Trophoblast cell (in vitro differentiated cells and primary cell): ENCODE data around the gene ATP9B.

Experiments
- DNase-seq, 2 donors: peaks; one replicate each; pipeline ENCODE4 v3.0.0-alpha.2; 2016
- H2AFZ ChIP-seq: 2 replicates; pipeline ENCODE4 v1.6.1; 2013; ENCODE audit warnings: low read length, moderate library complexity, mild to moderate bottlenecking; ENCODE audit not compliant: insufficient read depth, poor library complexity
- H2AK5ac ChIP-seq: 2 replicates; pipeline ENCODE4 v1.6.1; 2013; ENCODE audit warnings: mild to moderate bottlenecking, low read length
- H2BK120ac ChIP-seq: 2 replicates; pipeline ENCODE4 v1.6.1; 2013; ENCODE audit warnings: low read length, mild to moderate bottlenecking, moderate library complexity; ENCODE audit not compliant: insufficient read depth, poor library complexity
- H2BK12ac ChIP-seq: 2 replicates; pipeline ENCODE4 v1.6.1; 2013; ENCODE audit warnings: mild to moderate bottlenecking, low read length, moderate library complexity
- H2BK5ac ChIP-seq: 2 replicates; pipeline ENCODE4 v1.6.1; 2013; ENCODE audit warnings: low read length, low read depth, moderate library complexity, mild to moderate bottlenecking; ENCODE audit not compliant: poor library complexity
- H3K14ac ChIP-seq: 2 replicates; pipeline ENCODE4 v1.6.1; 2013; ENCODE audit warnings: mild to moderate bottlenecking, low read length
- H3K18ac ChIP-seq: 2 replicates; pipeline ENCODE4 v1.6.1; 2013; ENCODE audit warnings: mild to moderate bottlenecking, low read length
- H3K23ac ChIP-seq: 2 replicates; pipeline ENCODE4 v1.6.1; 2013; ENCODE audit warnings: low read length
- H3K27ac ChIP-seq: 2 replicates; pipeline ENCODE4 v1.5.1; 2013; ENCODE audit warnings: low read depth, mild to moderate bottlenecking, inconsistent platforms, low read length, moderate library complexity
- H3K27me3 ChIP-seq: 2 replicates; pipeline ENCODE4 v1.6.1; 2013; ENCODE audit warnings: inconsistent platforms, mild to moderate bottlenecking, low read length, moderate library complexity; ENCODE audit not compliant: insufficient read depth
- H3K36me3 ChIP-seq, 2 experiments: 1 replicate in 1 of 2; 2 replicates in 1 of 2; pipeline ENCODE4 v1.6.1; 2013; ENCODE audit warnings: low read length in 2 of 2, mild to moderate bottlenecking in 2 of 2, moderate library complexity in 1 of 2; ENCODE audit not compliant: insufficient read depth in 2 of 2, control insufficient read depth in 1 of 2
- H3K4ac ChIP-seq: 2 replicates; pipeline ENCODE4 v1.6.1; 2013; ENCODE audit warnings: low read depth, mild to moderate bottlenecking, low read length, moderate library complexity
- H3K4me1 ChIP-seq, 2 experiments: 1 replicate in 1 of 2; 2 replicates in 1 of 2; pipeline ENCODE4 v1.6.1; 2013; ENCODE audit warnings: low read length in 2 of 2, mild to moderate bottlenecking in 2 of 2, moderate library complexity in 1 of 2; ENCODE audit not compliant: insufficient read depth in 2 of 2, control insufficient read depth in 1 of 2
- H3K4me2 ChIP-seq: 2 replicates; pipeline ENCODE4 v1.6.1; 2013; ENCODE audit warnings: inconsistent platforms, mild to moderate bottlenecking, low read length, moderate library complexity
- H3K4me3 ChIP-seq: 2 replicates; pipeline ENCODE4 v1.5.1; 2013; ENCODE audit warnings: mild to moderate bottlenecking, low read depth, low read length, inconsistent platforms
- H3K79me1 ChIP-seq: one replicate; pipeline ENCODE4 v1.6.1; 2013; ENCODE audit warnings: low read length
- H3K79me2 ChIP-seq: 2 replicates; pipeline ENCODE4 v1.6.1; 2013; ENCODE audit warnings: low read length, mild to moderate bottlenecking; ENCODE audit not compliant: control insufficient read depth, insufficient read depth, poor library complexity
- H3K9ac ChIP-seq: 2 replicates; pipeline ENCODE4 v1.6.1; 2013; ENCODE audit warnings: mild to moderate bottlenecking, low read length
- H3K9me3 ChIP-seq: 2 replicates; pipeline ENCODE4 v1.6.1; 2013; ENCODE audit warnings: low read depth, mild to moderate bottlenecking, control low read depth, inconsistent platforms, low read length; ENCODE audit not compliant: insufficient read depth
- H4K12ac ChIP-seq: 2 replicates; pipeline ENCODE4 v1.6.1; 2013; ENCODE audit warnings: low read depth, mild to moderate bottlenecking, low read length, moderate library complexity
- H4K8ac ChIP-seq: 2 replicates; pipeline ENCODE4 v1.6.1; 2013; ENCODE audit warnings: low read depth, mild to moderate bottlenecking, low read length, moderate library complexity
- H4K91ac ChIP-seq: one replicate; pipeline ENCODE4 v1.6.1; 2013; ENCODE audit warnings: low read depth, mild to moderate bottlenecking, low read length, moderate library complexity
- WGBS: extraction: QIAGEN DNeasy Blood & Tissue Kit; methylation state at CpG from one replicate; pipeline ENCODE4 v1.1.7; 2013; ENCODE audit warnings: missing lambda C conversion rate; ENCODE audit not compliant: insufficient read length, insufficient coverage; ENCODE audit errors: extremely low coverage; 5-methylcytosine and 5-hydroxymethylcytosine counted together

ATP9B gene

DNA sequence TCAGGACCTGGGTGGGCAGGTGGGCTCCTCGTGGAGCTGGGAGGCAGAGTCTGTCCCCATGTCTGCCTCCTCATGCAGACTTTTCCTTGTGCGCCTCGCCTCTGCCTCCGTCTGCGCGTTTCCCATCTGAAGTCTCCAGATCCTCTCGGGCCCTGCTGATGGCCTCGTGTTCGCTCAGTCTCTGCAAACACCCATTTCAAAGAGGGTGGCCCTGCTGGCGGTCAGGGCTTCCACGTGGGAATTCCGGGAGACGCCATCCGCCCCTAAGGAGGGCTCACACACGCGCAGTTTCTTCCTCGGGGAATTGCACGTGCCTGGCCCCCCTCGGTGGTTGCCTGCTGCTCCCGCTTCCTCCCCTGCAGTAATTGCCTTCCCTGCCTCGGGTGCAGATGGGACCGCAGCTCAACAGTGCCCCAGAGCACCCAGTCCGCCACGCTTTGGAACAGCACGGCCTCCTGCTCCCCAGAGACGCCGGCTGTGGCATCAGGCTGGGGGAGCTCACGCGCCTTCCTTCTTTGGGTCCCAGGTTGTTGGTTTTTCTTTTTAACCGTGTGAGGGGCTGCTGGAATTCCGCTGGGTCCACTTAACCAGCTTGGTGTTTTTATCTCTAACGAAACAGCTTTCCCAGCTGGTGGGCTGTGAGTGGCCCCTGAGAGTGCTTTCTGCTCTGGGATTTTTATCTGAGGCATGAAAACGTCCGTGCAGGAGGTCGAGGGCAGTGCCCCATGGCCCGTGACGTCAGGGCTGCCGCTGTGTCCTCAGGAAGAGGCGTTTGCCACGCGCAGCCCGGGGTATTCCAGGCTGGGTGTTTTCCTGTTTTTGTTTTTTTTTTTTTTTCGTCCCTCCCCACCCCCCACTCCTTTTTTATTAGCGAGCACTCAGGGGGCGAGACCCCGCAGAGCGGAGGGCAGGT, 342.7 kb downstream of the ATP9B start:
- no peak overlapping the region for H3K4ac ChIP-seq
- no peak overlapping the region for H2AK5ac ChIP-seq
- no peaks in the 10 kb centered on the region for H3K27me3 ChIP-seq
- H3K4me1 ChIP-seq: peaks cover 9 to 10% of the 10 kb centered on the region in 2 experiments
- H3K23ac ChIP-seq: no peak overlapping the region
- H3K9ac ChIP-seq: no peak overlapping the region
- WGBS: no CpG with 5 or more reads among the region's 47 CpGs
- no peak overlapping the region for H3K4me3 ChIP-seq
- H2AFZ ChIP-seq: no peak overlapping the region
- no peak overlapping the region for H2BK5ac ChIP-seq
- H3K36me3 ChIP-seq: peaks cover 4 to 6% of the 10 kb centered on the region in 2 experiments
- no peaks in the 10 kb centered on the region for H3K79me2 ChIP-seq
- H3K18ac ChIP-seq: no peak overlapping the region
- no peak overlapping the region for H3K4me2 ChIP-seq
- no peak overlapping the region for H4K12ac ChIP-seq
- no peak overlapping the region for H2BK120ac ChIP-seq
- H4K8ac ChIP-seq: no peak overlapping the region
- no peak overlapping the region for H2BK12ac ChIP-seq
- no peak overlapping the region for H3K27ac ChIP-seq
- no peak for DNase-seq
- H3K9me3 ChIP-seq: peaks cover 2% of the 10 kb centered on the region
- no peak overlapping the region for H3K14ac ChIP-seq
- H4K91ac ChIP-seq: no peak overlapping the region
- no peaks in the 10 kb centered on the region for H3K79me1 ChIP-seq

DNA sequence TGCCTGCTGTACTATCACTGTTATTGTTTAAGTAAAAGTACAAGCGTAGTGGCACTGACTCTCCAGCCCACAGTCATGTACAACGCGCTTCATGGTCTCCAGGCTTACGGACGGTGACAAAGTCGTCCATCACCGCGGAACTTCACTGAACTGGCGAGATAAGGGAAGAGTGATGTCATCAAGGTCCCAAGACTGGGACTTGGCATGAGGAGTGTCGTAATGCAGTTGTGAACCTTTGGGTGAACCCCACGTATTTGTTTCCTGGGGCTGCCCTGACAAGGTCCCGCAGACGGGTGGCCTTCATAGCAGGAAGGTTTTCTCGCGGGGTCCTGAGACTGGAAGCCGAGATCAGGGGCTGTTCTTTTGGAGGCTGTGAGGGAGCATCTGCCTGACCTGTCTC, 343.8 kb downstream of the ATP9B start:
- no CpG with 5 or more reads among the region's 16 CpGs for WGBS
- Histone ChIP-seq H3K9ac (no peak overlapping the region), H3K4ac (no peak overlapping the region), H3K36me3 (peaks cover 4 to 6% of the 10 kb centered on the region in 2 experiments), H3K79me1 (no peaks in the 10 kb centered on the region), H2BK5ac (no peak overlapping the region), H3K14ac (no peak overlapping the region), H3K9me3 (peaks cover 4% of the 10 kb centered on the region), H2AFZ (no peak overlapping the region), H3K18ac (no peak overlapping the region), H2BK12ac (no peak overlapping the region), H3K27me3 (no peaks in the 10 kb centered on the region), H3K4me1 (peaks cover 9 to 10% of the 10 kb centered on the region in 2 experiments), H2AK5ac (no peak overlapping the region), H4K12ac (no peak overlapping the region), H2BK120ac (no peak overlapping the region), H4K8ac (no peak overlapping the region), H3K79me2 (no peaks in the 10 kb centered on the region), H3K27ac (no peak overlapping the region), H4K91ac (no peak overlapping the region), H3K4me2 (no peak overlapping the region), H3K23ac (no peak overlapping the region), H3K4me3 (no peak overlapping the region)
- DNase-seq: no peak

DNA sequence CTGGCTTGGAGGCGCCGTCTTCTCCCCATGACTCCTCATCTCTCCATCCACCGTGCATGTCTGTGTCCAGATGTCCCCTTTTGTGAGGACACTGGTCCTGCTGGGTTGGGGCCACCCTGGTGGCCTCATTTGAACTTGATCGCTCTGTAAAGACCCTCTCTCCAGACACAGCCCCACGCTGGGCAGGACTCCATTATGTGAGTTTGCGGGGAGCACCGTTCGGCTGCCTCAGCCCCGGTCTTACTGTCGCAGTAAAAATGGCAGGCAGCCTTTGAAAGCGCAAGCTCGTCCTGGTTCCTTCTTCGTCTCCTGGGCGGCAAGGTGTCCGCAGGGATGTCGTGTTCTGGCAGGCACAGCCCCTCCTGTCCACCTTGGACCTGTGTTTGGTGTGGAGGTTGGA, 344.2 kb downstream of the ATP9B start:
- Histone ChIP-seq H2BK5ac (no peak overlapping the region), H3K9ac (no peak overlapping the region), H3K14ac (no peak overlapping the region), H4K91ac (no peak overlapping the region), H4K8ac (no peak overlapping the region), H2BK120ac (no peak overlapping the region), H2AFZ (no peak overlapping the region), H2AK5ac (no peak overlapping the region), H3K79me2 (no peaks in the 10 kb centered on the region), H2BK12ac (no peak overlapping the region), H3K4ac (no peak overlapping the region), H3K79me1 (no peaks in the 10 kb centered on the region), H3K4me3 (no peak overlapping the region), H3K18ac (no peak overlapping the region), H3K23ac (no peak overlapping the region), H3K9me3 (peaks cover 5% of the 10 kb centered on the region), H3K4me1 (peaks cover 9 to 10% of the 10 kb centered on the region in 2 experiments), H3K36me3 (peaks cover 4 to 6% of the 10 kb centered on the region in 2 experiments), H3K27me3 (no peaks in the 10 kb centered on the region), H4K12ac (no peak overlapping the region), H3K27ac (no peak overlapping the region), H3K4me2 (no peak overlapping the region)
- no peak for DNase-seq
- no CpG with 5 or more reads among the region's 16 CpGs for WGBS

DNA sequence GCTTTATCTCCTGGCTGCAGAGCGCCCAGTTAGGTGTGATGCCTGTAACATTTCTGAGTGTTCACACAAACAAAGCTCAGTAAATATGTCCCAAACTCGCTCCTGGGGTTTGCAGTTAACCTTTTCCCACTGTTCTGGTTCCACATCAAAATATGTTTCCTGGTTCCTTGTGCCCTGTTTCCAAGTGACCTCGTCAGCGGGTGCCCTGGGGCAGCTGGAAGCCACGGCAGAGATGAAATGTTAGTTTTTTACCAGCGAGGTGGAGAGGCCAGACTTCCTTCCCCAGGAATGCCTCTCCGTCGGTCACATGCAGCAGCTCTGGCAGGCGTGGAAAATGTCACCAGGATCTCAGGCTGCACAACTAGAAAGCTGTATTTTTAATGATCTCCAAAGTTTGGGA, 344.7 kb downstream of the ATP9B start:
- no peak overlapping the region for H2BK5ac ChIP-seq

More for the DNA sequence above, 344.7 kb downstream of the ATP9B start:
- Histone ChIP-seq H3K79me1 (no peaks in the 10 kb centered on the region), H3K14ac (no peak overlapping the region), H3K9me3 (peaks cover 5% of the 10 kb centered on the region), H3K23ac (no peak overlapping the region), H3K79me2 (no peaks in the 10 kb centered on the region), H2AK5ac (no peak overlapping the region), H4K12ac (no peak overlapping the region), H3K27me3 (no peaks in the 10 kb centered on the region), H4K91ac (no peak overlapping the region), H3K36me3 (peaks cover 4 to 6% of the 10 kb centered on the region in 2 experiments), H3K9ac (no peak overlapping the region), H3K4me2 (no peak overlapping the region), H2BK120ac (no peak overlapping the region), H3K18ac (no peak overlapping the region), H3K4me3 (no peak overlapping the region), H4K8ac (no peak overlapping the region), H3K27ac (no peak overlapping the region), H2BK12ac (no peak overlapping the region), H3K4me1 (peaks cover 9 to 10% of the 10 kb centered on the region in 2 experiments), H2AFZ (no peak overlapping the region), H3K4ac (no peak overlapping the region)
- no CpG with 5 or more reads among the region's 9 CpGs for WGBS
- DNase-seq: no peak
